ENCODE measurements around the gene MAD1L1.
A peak's percentile ranks its signal among the peaks of the same experiment; 100 is the strongest.
"Not testable (repeated sequence)": the region's sequence is repeated elsewhere in the genome, so short reads cannot be mapped to it uniquely, and the experiment has no call there.

The MAD1L1 gene

DNA sequence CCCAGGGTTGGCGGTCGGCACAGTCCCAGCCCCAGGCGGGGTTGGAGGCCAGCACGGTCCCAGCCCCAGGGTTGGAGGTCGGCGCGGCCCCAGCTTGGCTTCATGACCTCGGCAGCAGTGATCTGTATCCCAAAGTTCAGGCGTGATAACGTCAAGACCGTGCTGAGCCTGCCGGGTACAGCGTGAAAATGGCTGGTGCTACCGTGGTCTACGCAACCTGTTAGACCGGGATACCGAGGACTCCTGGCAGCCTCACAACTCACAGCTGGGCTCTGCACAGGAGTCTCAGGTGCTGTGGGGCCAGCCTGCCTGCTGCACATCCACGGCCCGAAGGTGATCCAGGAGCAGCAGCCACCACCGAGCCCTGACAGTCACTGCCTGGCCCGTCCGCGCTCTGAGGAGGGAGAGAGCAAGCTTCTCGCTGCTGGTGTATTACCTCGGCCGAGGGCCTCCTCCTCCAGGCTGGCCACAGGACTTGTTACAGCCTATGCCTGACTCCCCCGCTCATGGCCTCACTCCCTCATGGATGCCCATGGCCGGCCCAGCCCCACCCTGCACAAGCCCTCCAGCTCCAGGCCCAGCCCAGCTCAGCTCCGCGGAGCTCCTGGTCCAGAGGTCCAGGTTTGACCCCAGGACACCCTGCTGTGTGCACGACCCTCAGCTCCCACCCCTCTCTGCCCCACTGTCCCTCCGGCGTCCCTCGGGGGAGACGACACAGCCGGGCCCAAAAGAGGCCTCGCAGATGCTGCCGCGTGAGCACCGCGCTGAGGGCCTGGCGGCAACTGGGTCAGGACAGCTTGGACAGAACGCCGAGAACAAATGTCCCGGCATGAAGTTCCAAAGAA is 406.6 kb downstream of the MAD1L1 start:
- ATAC-seq (ENCODE audit: low read depth) (no peak), DNase-seq (ENCODE audit: low spot score) (peak; percentile 57)
- Histone ChIP-seq H3K36me3 (ENCODE audit: low read depth) (no peaks in the 10 kb centered on the region), H3K4me1 (ENCODE audit: insufficient read depth, poor library complexity, severe bottlenecking) (no peaks in the 10 kb centered on the region), H3K27ac (ENCODE audit: poor library complexity, severe bottlenecking) (no peak overlapping the region), H3K4me3 (ENCODE audit: severe bottlenecking) (no peak overlapping the region), H3K27me3 (ENCODE audit: insufficient read depth, poor library complexity, severe bottlenecking) (no peaks in the 10 kb centered on the region), H3K9me3 (ENCODE audit: severe bottlenecking) (no peaks in the 10 kb centered on the region)
- TF ChIP-seq, protein P1, sequence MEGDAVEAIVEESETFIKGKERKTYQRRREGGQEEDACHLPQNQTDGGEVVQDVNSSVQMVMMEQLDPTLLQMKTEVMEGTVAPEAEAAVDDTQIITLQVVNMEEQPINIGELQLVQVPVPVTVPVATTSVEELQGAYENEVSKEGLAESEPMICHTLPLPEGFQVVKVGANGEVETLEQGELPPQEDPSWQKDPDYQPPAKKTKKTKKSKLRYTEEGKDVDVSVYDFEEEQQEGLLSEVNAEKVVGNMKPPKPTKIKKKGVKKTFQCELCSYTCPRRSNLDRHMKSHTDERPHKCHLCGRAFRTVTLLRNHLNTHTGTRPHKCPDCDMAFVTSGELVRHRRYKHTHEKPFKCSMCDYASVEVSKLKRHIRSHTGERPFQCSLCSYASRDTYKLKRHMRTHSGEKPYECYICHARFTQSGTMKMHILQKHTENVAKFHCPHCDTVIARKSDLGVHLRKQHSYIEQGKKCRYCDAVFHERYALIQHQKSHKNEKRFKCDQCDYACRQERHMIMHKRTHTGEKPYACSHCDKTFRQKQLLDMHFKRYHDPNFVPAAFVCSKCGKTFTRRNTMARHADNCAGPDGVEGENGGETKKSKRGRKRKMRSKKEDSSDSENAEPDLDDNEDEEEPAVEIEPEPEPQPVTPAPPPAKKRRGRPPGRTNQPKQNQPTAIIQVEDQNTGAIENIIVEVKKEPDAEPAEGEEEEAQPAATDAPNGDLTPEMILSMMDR (IDR thresholded peaks at IDR 0.05; ENCODE audit: poor library complexity, severe bottlenecking): no peak

DNA sequence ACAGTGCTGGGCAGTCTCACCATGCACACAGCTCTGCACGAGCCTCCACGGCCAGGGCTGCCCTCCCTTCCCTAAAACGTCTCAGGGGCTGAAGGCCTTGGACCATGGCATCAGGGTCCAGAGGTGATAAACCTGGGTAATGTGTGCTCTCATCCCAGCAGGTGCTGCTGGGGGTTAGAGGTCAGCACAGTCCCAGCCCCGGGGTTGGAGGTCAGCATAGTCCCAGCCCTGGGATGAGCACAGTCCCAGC is 407.2 kb downstream of the MAD1L1 start:
- DNase-seq (ENCODE audit: low spot score); H3K4me3 ChIP-seq (ENCODE audit: severe bottlenecking); ATAC-seq (ENCODE audit: low read depth); H3K4me1 ChIP-seq (ENCODE audit: insufficient read depth, poor library complexity, severe bottlenecking); H3K27ac ChIP-seq (ENCODE audit: poor library complexity, severe bottlenecking); H3K27me3 ChIP-seq (ENCODE audit: insufficient read depth, poor library complexity, severe bottlenecking); H3K36me3 ChIP-seq (ENCODE audit: low read depth); H3K9me3 ChIP-seq (ENCODE audit: severe bottlenecking): not testable (repeated sequence)

DNA sequence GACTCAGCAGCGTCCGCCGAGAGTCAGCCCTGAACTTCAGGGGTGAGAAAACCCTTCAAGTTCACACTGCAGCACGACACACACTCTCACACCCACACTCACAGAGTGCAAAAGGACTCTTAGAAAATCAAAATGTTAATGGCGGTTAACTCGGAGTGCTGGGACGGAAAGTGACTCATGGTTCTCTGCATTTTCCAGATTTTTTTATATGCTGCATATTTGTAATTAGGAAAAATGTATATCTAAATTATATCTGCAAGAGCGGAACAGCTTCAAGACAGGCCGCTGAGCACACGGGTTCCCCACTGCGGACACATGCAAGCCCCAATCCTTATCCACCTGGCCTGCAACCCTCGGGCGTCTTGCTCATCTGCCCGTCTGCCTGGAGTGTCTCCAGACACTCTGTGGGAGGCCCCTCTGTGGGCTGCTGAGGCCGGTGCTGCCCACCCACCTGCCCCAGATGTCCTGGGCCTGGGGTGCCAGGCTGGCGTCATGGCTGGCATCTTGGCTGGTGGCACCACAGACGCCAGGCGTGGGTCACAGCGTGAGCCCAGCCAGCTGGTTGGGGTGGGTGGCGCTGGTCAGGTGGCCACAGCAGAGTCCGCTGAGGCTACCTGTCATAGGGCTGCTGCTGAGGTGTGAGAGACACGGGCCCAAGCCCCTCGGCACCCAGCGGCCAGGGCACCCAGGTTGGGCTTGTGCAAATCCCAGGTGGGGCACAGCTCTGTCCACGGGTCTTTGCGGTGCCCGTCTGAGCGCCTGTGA is 407.7 kb downstream of the MAD1L1 start:
- H3K9me3 ChIP-seq (ENCODE audit: severe bottlenecking); H3K4me1 ChIP-seq (ENCODE audit: insufficient read depth, poor library complexity, severe bottlenecking); H3K36me3 ChIP-seq (ENCODE audit: low read depth); DNase-seq (ENCODE audit: low spot score); ATAC-seq (ENCODE audit: low read depth); H3K4me3 ChIP-seq (ENCODE audit: severe bottlenecking); H3K27me3 ChIP-seq (ENCODE audit: insufficient read depth, poor library complexity, severe bottlenecking); H3K27ac ChIP-seq (ENCODE audit: poor library complexity, severe bottlenecking): not testable (repeated sequence)

- not testable (repeated sequence) for H3K9me3 ChIP-seq (ENCODE audit: severe bottlenecking); H3K4me3 ChIP-seq (ENCODE audit: severe bottlenecking); H3K36me3 ChIP-seq (ENCODE audit: low read depth); DNase-seq (ENCODE audit: low spot score); H3K4me1 ChIP-seq (ENCODE audit: insufficient read depth, poor library complexity, severe bottlenecking); H3K27ac ChIP-seq (ENCODE audit: poor library complexity, severe bottlenecking); ATAC-seq (ENCODE audit: low read depth); H3K27me3 ChIP-seq (ENCODE audit: insufficient read depth, poor library complexity, severe bottlenecking)
These were observed 408.4 kb downstream of the MAD1L1 start for GRCh38 chr7:1824151-1824881.

DNA sequence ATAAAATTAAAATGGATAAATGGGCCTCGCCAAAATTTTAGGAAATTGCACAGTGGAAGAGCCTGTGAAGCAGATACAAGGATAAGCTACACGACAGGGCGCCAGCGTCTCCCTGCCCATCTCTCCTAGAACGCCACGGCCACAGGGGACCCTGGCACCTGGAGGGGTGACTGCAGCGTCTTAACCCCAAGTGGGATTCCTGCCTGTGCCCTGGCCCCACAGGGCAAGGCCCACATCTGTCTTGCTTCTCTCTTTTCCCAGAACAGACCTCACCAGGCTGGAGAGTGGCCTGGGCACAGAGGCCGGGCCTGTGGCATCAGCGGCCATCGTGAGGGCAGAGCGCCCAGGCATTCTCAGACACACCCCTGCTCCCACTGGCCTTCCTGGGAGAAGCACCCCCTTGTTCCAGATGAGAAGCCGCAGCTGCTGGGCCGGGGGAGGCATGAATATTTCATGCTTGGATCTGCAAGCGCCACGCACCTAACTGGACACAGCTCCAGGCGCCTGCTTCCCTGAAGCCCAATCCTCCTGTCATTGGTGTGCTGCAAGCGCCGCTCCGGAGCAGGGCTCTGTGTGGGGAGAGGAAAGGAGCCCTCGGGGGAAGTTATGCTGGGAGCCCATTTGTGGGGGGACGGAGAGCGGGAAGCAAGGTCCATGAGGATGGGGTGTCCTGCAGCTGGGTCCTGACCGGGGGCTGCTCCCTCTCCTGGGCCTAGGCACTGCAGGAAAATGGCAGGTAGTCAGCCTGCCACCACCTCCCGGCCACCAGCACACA is 409.2 kb downstream of the MAD1L1 start:
- no peaks in the 10 kb centered on the region for H3K27me3 ChIP-seq (ENCODE audit: insufficient read depth, poor library complexity, severe bottlenecking)
- H3K4me3 ChIP-seq (ENCODE audit: severe bottlenecking): no peak overlapping the region
- no peaks in the 10 kb centered on the region for H3K36me3 ChIP-seq (ENCODE audit: low read depth)
- ATAC-seq (ENCODE audit: low read depth): no peak
- no peaks in the 10 kb centered on the region for H3K9me3 ChIP-seq (ENCODE audit: severe bottlenecking)
- DNase-seq (ENCODE audit: low spot score): no peak
- TF ChIP-seq, protein P1 (IDR thresholded peaks at IDR 0.05; ENCODE audit: poor library complexity, severe bottlenecking): no peak
- no peaks in the 10 kb centered on the region for H3K4me1 ChIP-seq (ENCODE audit: insufficient read depth, poor library complexity, severe bottlenecking)
- no peak overlapping the region for H3K27ac ChIP-seq (ENCODE audit: poor library complexity, severe bottlenecking)

All from RWPE2 (cell line).